SW 1271 (cell line): ENCODE measurements around the gene SLC35F6.

Experiments
- DNase-seq, 2 experiments: peaks; one replicate each; lab custom pipeline; 2025; lab: John Stamatoyannopoulos, UW

Gene SLC35F6

DNA sequence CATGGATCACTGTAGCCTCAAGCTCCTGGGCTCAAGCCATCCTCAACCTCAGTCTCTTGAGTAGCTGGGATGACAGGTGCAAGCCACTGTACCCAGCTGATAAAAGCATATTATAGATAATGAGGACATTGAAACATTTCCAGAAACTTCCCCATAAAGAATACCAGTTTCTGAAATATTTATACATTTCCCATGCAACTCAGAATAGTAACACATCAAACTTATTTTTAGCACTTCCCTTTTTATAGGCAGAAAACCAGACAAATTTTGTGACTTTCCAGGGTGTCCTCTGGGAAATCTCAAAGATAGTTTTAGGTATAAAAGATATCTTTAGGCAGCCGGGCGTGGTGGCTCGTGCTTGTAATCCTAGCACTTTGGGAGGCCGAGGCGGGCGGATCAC is 58.8 kb downstream of the SLC35F6 start:
- no peak for DNase-seq
